ENCODE results near the gene COL27A1.

The COL27A1 gene

DNA sequence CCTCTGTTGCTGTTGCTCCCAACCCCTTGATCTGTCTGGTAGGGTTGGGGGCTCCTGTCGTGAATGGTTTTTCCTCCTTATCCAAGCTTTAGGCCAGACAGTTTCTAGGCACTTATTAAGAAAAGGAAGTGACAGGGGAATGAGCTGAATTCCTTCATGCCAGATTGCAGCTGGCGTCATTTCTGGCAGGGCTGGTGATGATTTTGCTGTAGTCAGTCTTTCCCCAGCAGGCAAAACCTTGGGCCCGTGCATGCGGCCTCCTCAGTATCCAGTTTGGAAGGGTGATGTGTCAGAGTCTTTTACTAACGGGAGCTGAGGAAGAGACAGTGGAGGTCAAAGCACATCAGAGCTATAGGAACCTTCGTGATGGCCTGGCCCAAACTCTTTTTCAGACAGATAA is 58.8 kb downstream of the COL27A1 start:
- Histone ChIP-seq H3K4me1 (peaks cover 9% of the 10 kb centered on the region), H3K27ac (peak overlapping the region; percentile 66), H3K79me2 (no peaks in the 10 kb centered on the region), H3K4me2 (ENCODE audit: low read length) (peak overlapping the region; percentile 23), H3K9ac (no peak overlapping the region), H3K9me3 (ENCODE audit: control insufficient read depth, low read length) (no peaks in the 10 kb centered on the region), H3K4me3 (ENCODE audit: low read depth, low read length) (no peak overlapping the region), H3K36me3 (ENCODE audit: control insufficient read depth, insufficient read depth, low read length) (no peaks in the 10 kb centered on the region), H3K27me3 (ENCODE audit: control insufficient read depth, insufficient read depth, low read length) (no peaks in the 10 kb centered on the region), H2AFZ (peak overlapping the region; percentile 68)
- TF ChIP-seq, protein P1, sequence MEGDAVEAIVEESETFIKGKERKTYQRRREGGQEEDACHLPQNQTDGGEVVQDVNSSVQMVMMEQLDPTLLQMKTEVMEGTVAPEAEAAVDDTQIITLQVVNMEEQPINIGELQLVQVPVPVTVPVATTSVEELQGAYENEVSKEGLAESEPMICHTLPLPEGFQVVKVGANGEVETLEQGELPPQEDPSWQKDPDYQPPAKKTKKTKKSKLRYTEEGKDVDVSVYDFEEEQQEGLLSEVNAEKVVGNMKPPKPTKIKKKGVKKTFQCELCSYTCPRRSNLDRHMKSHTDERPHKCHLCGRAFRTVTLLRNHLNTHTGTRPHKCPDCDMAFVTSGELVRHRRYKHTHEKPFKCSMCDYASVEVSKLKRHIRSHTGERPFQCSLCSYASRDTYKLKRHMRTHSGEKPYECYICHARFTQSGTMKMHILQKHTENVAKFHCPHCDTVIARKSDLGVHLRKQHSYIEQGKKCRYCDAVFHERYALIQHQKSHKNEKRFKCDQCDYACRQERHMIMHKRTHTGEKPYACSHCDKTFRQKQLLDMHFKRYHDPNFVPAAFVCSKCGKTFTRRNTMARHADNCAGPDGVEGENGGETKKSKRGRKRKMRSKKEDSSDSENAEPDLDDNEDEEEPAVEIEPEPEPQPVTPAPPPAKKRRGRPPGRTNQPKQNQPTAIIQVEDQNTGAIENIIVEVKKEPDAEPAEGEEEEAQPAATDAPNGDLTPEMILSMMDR (IDR thresholded peaks at IDR 0.05), result no peak

- Histone ChIP-seq H3K4me3 (ENCODE audit: low read depth, low read length) (no peak overlapping the region), H3K9ac (no peak overlapping the region), H3K79me2 (no peaks in the 10 kb centered on the region), H3K4me1 (peaks cover 9% of the 10 kb centered on the region), H3K27me3 (ENCODE audit: control insufficient read depth, insufficient read depth, low read length) (no peaks in the 10 kb centered on the region), H3K9me3 (ENCODE audit: control insufficient read depth, low read length) (no peaks in the 10 kb centered on the region), H3K27ac (no peak overlapping the region), H3K4me2 (ENCODE audit: low read length) (no peak overlapping the region), H3K36me3 (ENCODE audit: control insufficient read depth, insufficient read depth, low read length) (no peaks in the 10 kb centered on the region), H2AFZ (no peak overlapping the region)
- TF ChIP-seq, protein P1 (IDR thresholded peaks at IDR 0.05), result no peak
Measured at GRCh38 chr9:114214686-114215414, 59.5 kb downstream of the COL27A1 start.

DNA sequence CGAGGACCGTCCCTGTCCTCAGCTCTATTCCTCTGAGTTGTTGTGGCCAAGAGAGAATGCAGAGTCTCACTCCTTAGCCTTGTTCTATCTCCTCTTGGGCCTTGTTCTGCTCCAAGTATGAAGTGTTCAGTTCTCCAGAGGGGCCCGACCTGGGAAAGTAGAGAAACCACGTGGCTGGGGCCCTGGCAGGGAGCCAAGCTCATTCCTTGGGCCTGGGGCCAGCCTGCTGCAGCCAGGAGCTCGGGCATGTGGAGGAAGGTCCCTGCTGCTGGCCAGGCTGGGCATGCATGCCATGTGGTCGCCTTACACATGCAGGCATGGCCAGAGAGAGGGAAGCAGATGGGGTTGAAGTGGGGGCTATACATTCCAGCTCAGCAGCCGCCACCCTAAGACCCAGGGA is 60.7 kb downstream of the COL27A1 start:
- Histone ChIP-seq H3K79me2 (no peaks in the 10 kb centered on the region), H3K4me1 (peaks cover 9% of the 10 kb centered on the region), H3K4me2 (ENCODE audit: low read length) (no peak overlapping the region), H3K9ac (no peak overlapping the region), H3K9me3 (ENCODE audit: control insufficient read depth, low read length) (no peaks in the 10 kb centered on the region), H3K4me3 (ENCODE audit: low read depth, low read length) (no peak overlapping the region), H2AFZ (no peak overlapping the region), H3K36me3 (ENCODE audit: control insufficient read depth, insufficient read depth, low read length) (no peaks in the 10 kb centered on the region), H3K27ac (no peak overlapping the region), H3K27me3 (ENCODE audit: control insufficient read depth, insufficient read depth, low read length) (no peaks in the 10 kb centered on the region)
- TF ChIP-seq, protein P1 (IDR thresholded peaks at IDR 0.05), result no peak

GRCh38 chr9:114216976-114217375 is 61.6 kb downstream of the COL27A1 start:
- TF ChIP-seq, protein P1 (IDR thresholded peaks at IDR 0.05), result no peak
- Histone ChIP-seq H2AFZ (no peak overlapping the region), H3K36me3 (ENCODE audit: control insufficient read depth, insufficient read depth, low read length) (no peaks in the 10 kb centered on the region), H3K4me3 (ENCODE audit: low read depth, low read length) (no peak overlapping the region), H3K27ac (no peak overlapping the region), H3K9ac (no peak overlapping the region), H3K4me1 (peaks cover 9% of the 10 kb centered on the region), H3K27me3 (ENCODE audit: control insufficient read depth, insufficient read depth, low read length) (no peaks in the 10 kb centered on the region), H3K9me3 (ENCODE audit: control insufficient read depth, low read length) (no peaks in the 10 kb centered on the region), H3K79me2 (no peaks in the 10 kb centered on the region), H3K4me2 (ENCODE audit: low read length) (no peak overlapping the region)

Measured in parathyroid adenoma (tissue), 2 donors.